Renal cortical epithelial cell (primary cell): Measurements from ENCODE around the gene LPCAT4. TPM values are rescaled to one million over a fixed set of nuclear protein-coding genes. Genes with fewer than 3 reads are reported as not detected.

Source experiments
- DNase-seq: peaks from one replicate; pipeline ENCODE4 v3.0.0-alpha.2; 2011; ENCODE audit warnings: low read depth
- total RNA-seq: library from RNA; depleted of rRNA; stranded (reverse); fragments of >200 nt; gene quantifications from 2 replicates; pipeline ENCODE4 v1.2.3, GENCODE V29; 2014

LPCAT4 gene
- total RNA-seq, 1 donor from 2014 or later, result 12.6 TPM

- no peak for DNase-seq
These were observed 29.9 kb downstream of the LPCAT4 start for GRCh38 chr15:34336991-34337556.

GRCh38 chr15:34336231-34336990, 30.6 kb downstream of the LPCAT4 start:
- DNase-seq, result no peak

GRCh38 chr15:34335176-34336032, 31.6 kb downstream of the LPCAT4 start:
- DNase-seq, result peak; percentile 31

- no peak for DNase-seq
These were observed 32.3 kb downstream of the LPCAT4 start for GRCh38 chr15:34334672-34335071.

GRCh38 chr15:34332553-34333120, 34.4 kb downstream of the LPCAT4 start:
- no peak for DNase-seq

GRCh38 chr15:34331809-34332208, 35.2 kb downstream of the LPCAT4 start:
- no peak for DNase-seq

GRCh38 chr15:34330279-34330678, 36.7 kb downstream of the LPCAT4 start:
- no peak for DNase-seq

- DNase-seq, result no peak
These were observed 38.0 kb downstream of the LPCAT4 start for GRCh38 chr15:34329006-34329405.

- DNase-seq, result no peak
These were observed 39.1 kb downstream of the LPCAT4 start for GRCh38 chr15:34327906-34328305.

- DNase-seq, result no peak
These were observed 41.6 kb downstream of the LPCAT4 start for GRCh38 chr15:34325368-34325767.

- no peak for DNase-seq
These were observed 42.1 kb downstream of the LPCAT4 start for GRCh38 chr15:34324933-34325332.

GRCh38 chr15:34323217-34323616, 43.8 kb downstream of the LPCAT4 start:
- DNase-seq, result no peak

- peak; percentile 81 for DNase-seq
These were observed 48.5 kb downstream of the LPCAT4 start for GRCh38 chr15:34318277-34319079.

GRCh38 chr15:34314491-34315490, 52.2 kb downstream of the LPCAT4 start:
- DNase-seq, result no peak

- DNase-seq, result no peak
These were observed 55.4 kb downstream of the LPCAT4 start for GRCh38 chr15:34311563-34311962.

Other genes with a start within 250 kb of the LPCAT4 start
- gene KATNBL1, start 157.1 kb downstream of the LPCAT4 start, total RNA-seq, result 51.9 and 54.5 TPM in 2 replicates
- 143 and 257 TPM in 2 replicates for gene EMC4, start 142.2 kb downstream of the LPCAT4 start, total RNA-seq
- 10.1 and 19.8 TPM in 2 replicates for gene SLC12A6, start 29.4 kb downstream of the LPCAT4 start, total RNA-seq
- 147 and 242 TPM in 2 replicates for gene NOP10, start 24.1 kb downstream of the LPCAT4 start, total RNA-seq
- not detected in 2 replicates for gene NUTM1, start 23.9 kb downstream of the LPCAT4 start, total RNA-seq
- 8.0 and 25.8 TPM in 2 replicates for gene GOLGA8A, start 70.6 kb upstream of the LPCAT4 start, total RNA-seq
- 8.3 and 61.7 TPM in 2 replicates for gene GOLGA8B, start 216.5 kb upstream of the LPCAT4 start, total RNA-seq